ENCODE data around the gene TMEM259. TPM values are rescaled to one million over a fixed set of nuclear protein-coding genes. Genes with fewer than 3 reads are reported as not detected.

The TMEM259 gene
- total and polyA plus RNA-seq, 9 of the 15 experiments (the other 6 are each of a cell fraction or from before 2014, with no cell fraction given), result 0.52 to 231 (median 63.6) TPM

- TF ChIP-seq LCOR (CRISPR knock-in tag; IDR thresholded peaks at IDR 0.05), result peak; percentile 90
- no peak for TF ChIP-seq RREB1 (CRISPR knock-in tag; IDR thresholded peaks at IDR 0.05)
- no peak for TF ChIP-seq IRF2 (CRISPR knock-in tag; IDR thresholded peaks at IDR 0.05)
- TF ChIP-seq ARID1B (IDR thresholded peaks at IDR 0.05), result no peak; the same call in 1 of the 2 replicates
- TF ChIP-seq FOXO4 (CRISPR knock-in tag; IDR thresholded peaks at IDR 0.05), result no peak
- no peak for TF ChIP-seq ZFP91 (CRISPR knock-in tag; IDR thresholded peaks at IDR 0.05)
- TF ChIP-seq HNRNPK (IDR thresholded peaks at IDR 0.05; ENCODE audit: low read depth, low read length, poor library complexity, severe bottlenecking), result no peak
- TF ChIP-seq RNF219 (CRISPR knock-in tag; IDR thresholded peaks at IDR 0.05), result no peak
- no peak for TF ChIP-seq ZNF717 (CRISPR knock-in tag; IDR thresholded peaks at IDR 0.05)
- no peak for TF ChIP-seq HBP1 (CRISPR knock-in tag; IDR thresholded peaks at IDR 0.05)
- TF ChIP-seq CREB3 (tag; conservative IDR thresholded peaks at IDR 0.05; ENCODE audit: low read depth), result no peak
- TF ChIP-seq NFRKB (IDR thresholded peaks at IDR 0.05; ENCODE audit: low read depth), result no peak; the same call in 1 of the 2 replicates
These were observed 36.6 kb downstream of the TMEM259 start, which contains the start of gene WDR18 (continued) for GRCh38 chr19:984165-984967.
